Activated naive CD8-positive, alpha-beta T cell treated with anti-CD3 and anti-CD28 coated beads, Interleukin-2, amount 10 ng/mL, durations not matched to agents 7 days and 5 days (primary cell): ENCODE results near the gene MARS1. TPM values are rescaled to one million over a fixed set of nuclear protein-coding genes. Genes with fewer than 3 reads are reported as not detected.

Source experiments
- ATAC-seq: fragments of 150-1000 bp; cut with Tn5 transposase; one replicate; pipeline ENCODE4 v1.10.0; 2021; ENCODE audit warnings: low read depth, moderate library complexity
- POLR2A ChIA-PET: fragments of 350-600 bp; sonication (Branson Sonifier 250); formaldehyde crosslinking; loops from one replicate; lab custom pipeline; 2021; ENCODE audit warnings: antibody characterized with exemption; lab: Charles Lee
- DNase-seq: peaks from one replicate; pipeline ENCODE4 v3.0.0; 2021
- H3K27ac Mint-ChIP-seq: one replicate; pipeline ENCODE4 v1.8.0; 2022; ENCODE audit warnings: mild to moderate bottlenecking, mixed read lengths
- H3K27me3 Mint-ChIP-seq: one replicate; pipeline ENCODE4 v1.8.0; 2022; ENCODE audit warnings: mild to moderate bottlenecking, moderate library complexity, mixed read lengths
- H3K36me3 Mint-ChIP-seq: one replicate; pipeline ENCODE4 v1.8.0; 2021; ENCODE audit warnings: mild to moderate bottlenecking, mixed read lengths
- H3K4me1 Mint-ChIP-seq: one replicate; pipeline ENCODE4 v1.8.0; 2021; ENCODE audit warnings: mixed read lengths
- H3K4me3 Mint-ChIP-seq: one replicate; pipeline ENCODE4 v1.8.0; 2022; ENCODE audit warnings: mild to moderate bottlenecking, moderate library complexity, mixed read lengths
- H3K9me3 Mint-ChIP-seq: one replicate; pipeline ENCODE4 v1.8.0; 2021; ENCODE audit warnings: mixed read lengths
- total RNA-seq, 2 experiments: library from RNA; stranded (reverse); gene quantifications; one replicate each; pipeline ENCODE4 v1.2.3, GENCODE V29; 2021

The MARS1 gene
- total RNA-seq, 2 experiments from 2014 or later: 293 to 306 TPM

GRCh38 chr12:57539134-57539768 is 51.4 kb downstream of the MARS1 start:
- no peak overlapping the region for H3K4me3 Mint-ChIP-seq
- no peaks in the 10 kb centered on the region for H3K9me3 Mint-ChIP-seq
- no peak overlapping the region for H3K27ac Mint-ChIP-seq
- peaks cover 20% of the 10 kb centered on the region for H3K36me3 Mint-ChIP-seq
- POLR2A ChIA-PET: interaction anchor here (0.6 to 1.0 kb wide), 4 partner anchors 11 to 134 kb away, joined by 3 read pairs; no protein-coding TSS in a partner anchor
- no peaks in the 10 kb centered on the region for H3K27me3 Mint-ChIP-seq
- H3K4me1 Mint-ChIP-seq: peaks cover 14% of the 10 kb centered on the region
- no peak for DNase-seq
- no peak for ATAC-seq

GRCh38 chr12:57541001-57541400 is 53.1 kb downstream of the MARS1 start:
- no peak overlapping the region for H3K4me3 Mint-ChIP-seq
- no peak for DNase-seq
- no peaks in the 10 kb centered on the region for H3K27me3 Mint-ChIP-seq
- POLR2A ChIA-PET: no interaction called here
- no peaks in the 10 kb centered on the region for H3K9me3 Mint-ChIP-seq
- peaks cover 26% of the 10 kb centered on the region for H3K4me1 Mint-ChIP-seq
- H3K36me3 Mint-ChIP-seq: peaks cover 25% of the 10 kb centered on the region
- no peak for ATAC-seq
- no peak overlapping the region for H3K27ac Mint-ChIP-seq

GRCh38 chr12:57541717-57542116 is 53.8 kb downstream of the MARS1 start:
- ATAC-seq (no peak), DNase-seq (no peak)
- POLR2A ChIA-PET: interaction anchor here (0.6 kb wide), 1 partner anchor 1595 kb away, joined by 3 read pairs; no protein-coding TSS in a partner anchor
- no peak overlapping the region for H3K4me3 Mint-ChIP-seq
- H3K27me3 Mint-ChIP-seq: no peaks in the 10 kb centered on the region
- H3K9me3 Mint-ChIP-seq: no peaks in the 10 kb centered on the region
- H3K4me1 Mint-ChIP-seq: peaks cover 29% of the 10 kb centered on the region
- H3K27ac Mint-ChIP-seq: no peak overlapping the region
- peaks cover 27% of the 10 kb centered on the region for H3K36me3 Mint-ChIP-seq

- Mint-ChIP-seq H3K27ac (no peak overlapping the region), H3K4me3 (no peak overlapping the region), H3K9me3 (no peaks in the 10 kb centered on the region), H3K4me1 (peaks cover 32% of the 10 kb centered on the region), H3K36me3 (peaks cover 15% of the 10 kb centered on the region), H3K27me3 (peaks cover 10% of the 10 kb centered on the region)
- ATAC-seq (no peak), DNase-seq (no peak)
- POLR2A ChIA-PET: interaction anchor here (1.2 kb wide), 1 partner anchor 16 kb away, joined by 3 read pairs; no protein-coding TSS in a partner anchor
Measured at GRCh38 chr12:57543581-57543980, 55.7 kb downstream of the MARS1 start.

GRCh38 chr12:57545809-57546437 is 58.1 kb downstream of the MARS1 start:
- peaks cover 43% of the 10 kb centered on the region for H3K4me1 Mint-ChIP-seq

GRCh38 chr12:57546438-57547287 is 58.8 kb downstream of the MARS1 start, which contains the start of gene DCTN2:
Gene DCTN2 (minus strand): TSS chr12:57547192. CDS start chr12:57547063, 129 bp downstream.
- peak; percentile 85 for DNase-seq
- Mint-ChIP-seq H3K9me3 (no peaks in the 10 kb centered on the region), H3K4me3 (peak within 1 kb of the TSS; percentile 99), H3K4me1 (peaks cover 44% of the 10 kb centered on the region), H3K27ac (peak within 1 kb of the TSS; percentile 94), H3K36me3 (peaks cover 12% of the 10 kb centered on the region), H3K27me3 (peaks cover 24% of the 10 kb centered on the region)
- POLR2A ChIA-PET: interaction anchor here (1.2 to 2.6 kb wide), 6 partner anchors 16 to 195 kb away, joined by 3 to 17 read pairs (median 6); partner anchors contain the start of genes DDIT3 and MARS1
- ATAC-seq: peak; percentile 96

More at GRCh38 chr12:57545809-57546437, 58.1 kb downstream of the MARS1 start:
- DNase-seq: no peak
- Mint-ChIP-seq H3K36me3 (peaks cover 15% of the 10 kb centered on the region), H3K9me3 (no peaks in the 10 kb centered on the region), H3K27me3 (peaks cover 24% of the 10 kb centered on the region), H3K4me3 (peak overlapping the region; percentile 99), H3K27ac (peak overlapping the region; percentile 94)
- POLR2A ChIA-PET: interaction anchor here (1.2 to 2.6 kb wide), 6 partner anchors 16 to 195 kb away, joined by 3 to 17 read pairs (median 6); partner anchors contain the start of genes DDIT3 and MARS1
- ATAC-seq: no peak

- ATAC-seq (no peak), DNase-seq (no peak)
- Mint-ChIP-seq H3K36me3 (peaks cover 12% of the 10 kb centered on the region), H3K4me1 (peaks cover 44% of the 10 kb centered on the region), H3K4me3 (peak overlapping the region; percentile 99), H3K27ac (peak overlapping the region; percentile 94), H3K27me3 (peaks cover 25% of the 10 kb centered on the region), H3K9me3 (no peaks in the 10 kb centered on the region)
- POLR2A ChIA-PET: interaction anchor here (1.2 to 2.6 kb wide), 6 partner anchors 17 to 194 kb away, joined by 3 to 17 read pairs (median 6); partner anchors contain the start of genes DDIT3 and MARS1
Measured at GRCh38 chr12:57547288-57548012, 59.6 kb downstream of the MARS1 start.

GRCh38 chr12:57548013-57548315 is 60.1 kb downstream of the MARS1 start:
- Mint-ChIP-seq H3K27ac (no peak overlapping the region), H3K4me3 (no peak overlapping the region), H3K27me3 (peaks cover 25% of the 10 kb centered on the region), H3K4me1 (peaks cover 44% of the 10 kb centered on the region), H3K9me3 (no peaks in the 10 kb centered on the region), H3K36me3 (peaks cover 9% of the 10 kb centered on the region)
- POLR2A ChIA-PET: no interaction called here
- ATAC-seq: no peak
- DNase-seq: no peak

- DNase-seq: no peak
- Mint-ChIP-seq H3K27me3 (peaks cover 25% of the 10 kb centered on the region), H3K9me3 (no peaks in the 10 kb centered on the region), H3K4me1 (peaks cover 42% of the 10 kb centered on the region), H3K4me3 (no peak overlapping the region), H3K27ac (no peak overlapping the region), H3K36me3 (peaks cover 9% of the 10 kb centered on the region)
- no peak for ATAC-seq
- POLR2A ChIA-PET: no interaction called here
Measured at GRCh38 chr12:57548488-57548887, 60.6 kb downstream of the MARS1 start.

GRCh38 chr12:57549203-57549908 is 61.5 kb downstream of the MARS1 start:
- Mint-ChIP-seq H3K4me1 (peaks cover 36% of the 10 kb centered on the region), H3K36me3 (peaks cover 9% of the 10 kb centered on the region), H3K4me3 (peak overlapping the region; percentile 79), H3K27me3 (peaks cover 30% of the 10 kb centered on the region), H3K27ac (no peak overlapping the region), H3K9me3 (no peaks in the 10 kb centered on the region)
- DNase-seq: peak; percentile 36
- peak; percentile 4 for ATAC-seq
- POLR2A ChIA-PET: no interaction called here

- Mint-ChIP-seq H3K27me3 (peaks cover 33% of the 10 kb centered on the region), H3K36me3 (peaks cover 7% of the 10 kb centered on the region), H3K9me3 (no peaks in the 10 kb centered on the region), H3K4me1 (peaks cover 31% of the 10 kb centered on the region), H3K4me3 (peak within 1 kb of the TSS; percentile 79), H3K27ac (peak within 1 kb of the TSS; percentile 7)
- POLR2A ChIA-PET: no interaction called here
- peak; percentile 61 for ATAC-seq
- DNase-seq: peak; percentile 78
Measured at GRCh38 chr12:57549909-57550640, 62.2 kb downstream of the MARS1 start, which contains the start of gene KIF5A. Gene KIF5A (plus strand): TSS chr12:57550044. CDS start chr12:57550272, 228 bp downstream.
